GM12865 (cell line): ENCODE data around the gene PUSL1.
A peak's percentile ranks its signal among the peaks of the same experiment; 100 is the strongest.

Experiments used
- DNase-seq: peaks from one replicate; pipeline ENCODE4 v3.0.0; 2010; ENCODE audit warnings: low read depth
- H3K4me3 ChIP-seq: 2 replicates; pipeline ENCODE4 v1.5.1; 2011; ENCODE audit warnings: mild to moderate bottlenecking, low read depth, low read length, control low read depth
- TF ChIP-seq, protein P1 (sequence below): IDR thresholded peaks from 2 replicates; pipeline ENCODE4 v1.5.1; 2011; ENCODE audit warnings: low read length, control low read depth, low read depth, inconsistent platforms; ENCODE audit not compliant: insufficient read depth; ENCODE audit errors: missing control alignments

The PUSL1 gene

GRCh38 chr1:1345384-1345783 is 37.0 kb downstream of the PUSL1 start:
- no peak for DNase-seq
- TF ChIP-seq, protein P1, sequence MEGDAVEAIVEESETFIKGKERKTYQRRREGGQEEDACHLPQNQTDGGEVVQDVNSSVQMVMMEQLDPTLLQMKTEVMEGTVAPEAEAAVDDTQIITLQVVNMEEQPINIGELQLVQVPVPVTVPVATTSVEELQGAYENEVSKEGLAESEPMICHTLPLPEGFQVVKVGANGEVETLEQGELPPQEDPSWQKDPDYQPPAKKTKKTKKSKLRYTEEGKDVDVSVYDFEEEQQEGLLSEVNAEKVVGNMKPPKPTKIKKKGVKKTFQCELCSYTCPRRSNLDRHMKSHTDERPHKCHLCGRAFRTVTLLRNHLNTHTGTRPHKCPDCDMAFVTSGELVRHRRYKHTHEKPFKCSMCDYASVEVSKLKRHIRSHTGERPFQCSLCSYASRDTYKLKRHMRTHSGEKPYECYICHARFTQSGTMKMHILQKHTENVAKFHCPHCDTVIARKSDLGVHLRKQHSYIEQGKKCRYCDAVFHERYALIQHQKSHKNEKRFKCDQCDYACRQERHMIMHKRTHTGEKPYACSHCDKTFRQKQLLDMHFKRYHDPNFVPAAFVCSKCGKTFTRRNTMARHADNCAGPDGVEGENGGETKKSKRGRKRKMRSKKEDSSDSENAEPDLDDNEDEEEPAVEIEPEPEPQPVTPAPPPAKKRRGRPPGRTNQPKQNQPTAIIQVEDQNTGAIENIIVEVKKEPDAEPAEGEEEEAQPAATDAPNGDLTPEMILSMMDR, result no peak
- H3K4me3 ChIP-seq, result no peak overlapping the region

- TF ChIP-seq, protein P1, result no peak
- H3K4me3 ChIP-seq, result no peak overlapping the region
- DNase-seq, result no peak
These were observed 37.6 kb downstream of the PUSL1 start for GRCh38 chr1:1345860-1346500.

GRCh38 chr1:1346501-1346890 is 38.1 kb downstream of the PUSL1 start:
- no peak overlapping the region for H3K4me3 ChIP-seq
- no peak for DNase-seq
- TF ChIP-seq, protein P1, result no peak

DNA sequence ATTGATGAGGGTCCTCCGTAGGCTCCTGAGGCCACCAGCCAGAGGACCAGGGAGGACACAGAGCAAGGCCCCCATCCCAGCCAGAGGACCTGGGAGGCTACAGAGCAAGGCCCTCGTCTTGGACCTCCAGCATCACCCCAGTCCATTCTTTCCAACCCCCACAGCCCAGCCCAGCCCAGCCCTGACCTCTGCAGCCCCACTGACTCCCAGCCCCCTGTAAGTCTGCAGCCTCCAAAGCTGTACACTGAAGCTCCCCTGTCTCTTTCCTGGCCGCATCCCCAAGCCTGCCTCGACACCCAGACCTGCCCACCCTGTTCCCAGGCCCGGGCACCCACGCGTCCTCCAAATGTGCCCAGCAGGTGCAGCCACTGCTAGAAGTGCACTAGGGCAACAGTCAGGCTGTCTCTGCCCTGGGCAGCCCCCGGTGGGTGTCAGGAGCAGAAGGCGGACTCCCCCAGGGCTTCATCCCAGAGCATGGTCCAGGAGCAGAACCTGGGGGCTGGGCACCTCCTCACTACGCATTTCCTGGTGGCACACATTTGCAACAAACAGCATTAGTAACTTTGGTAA is 38.7 kb downstream of the PUSL1 start:
- no peak for DNase-seq

DNA sequence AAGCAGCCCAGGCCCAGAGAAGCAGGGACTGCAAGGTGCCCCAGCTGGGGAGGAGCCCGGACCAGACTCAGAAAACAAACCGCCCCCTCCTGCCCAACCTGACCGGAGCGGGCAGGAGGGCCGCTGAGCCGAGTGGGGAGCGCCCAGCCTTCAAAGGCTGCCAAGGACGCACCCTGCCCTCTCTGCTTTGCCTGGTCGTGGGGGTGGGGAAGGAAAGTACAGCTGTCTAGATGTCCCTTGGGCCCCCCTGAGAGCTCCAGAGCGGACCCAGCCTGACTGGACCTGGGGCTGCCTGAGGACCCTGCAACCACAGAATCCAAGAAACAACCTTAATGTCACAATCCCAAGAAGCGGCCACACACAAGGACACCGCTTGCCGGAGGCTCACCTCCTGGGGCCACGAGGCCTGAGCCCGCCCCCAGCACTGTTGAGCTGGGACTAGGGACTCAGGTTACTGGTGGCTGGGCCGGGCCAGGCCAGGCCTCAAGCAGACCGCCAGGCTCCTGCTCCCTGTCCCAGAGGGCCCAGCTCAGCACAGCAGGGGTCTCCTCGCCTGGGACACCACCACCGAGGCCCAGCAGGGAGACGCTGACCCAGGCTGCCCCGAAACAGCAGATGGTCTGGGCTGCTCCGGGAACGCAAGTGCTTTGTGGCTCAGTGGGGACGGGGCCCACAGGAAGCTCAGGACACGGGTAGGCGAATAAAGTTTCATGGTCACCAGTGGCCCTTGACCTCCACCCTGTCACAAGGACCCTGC is 39.4 kb downstream of the PUSL1 start:
- peak overlapping the region; percentile 77 for H3K4me3 ChIP-seq
- TF ChIP-seq, protein P1, result no peak
- DNase-seq, result no peak

More for the DNA sequence above, 38.7 kb downstream of the PUSL1 start:
- TF ChIP-seq, protein P1, result no peak
- no peak overlapping the region for H3K4me3 ChIP-seq

- TF ChIP-seq, protein P1, result no peak
- H3K4me3 ChIP-seq, result peak overlapping the region; percentile 77
- peak; percentile 49 for DNase-seq
These were observed 40.2 kb downstream of the PUSL1 start for GRCh38 chr1:1348420-1349255.
